Myocyte (in vitro differentiated cells): ENCODE data around the gene PDGFC. TPM values are rescaled to one million over a fixed set of nuclear protein-coding genes. Genes with fewer than 3 reads are reported as not detected.

Experiments used
- DNase-seq: peaks from one replicate; pipeline ENCODE4 v3.0.0-alpha.2; 2012; ENCODE audit warnings: low read depth
- total RNA-seq: library from RNA; depleted of rRNA; stranded (reverse); fragments of >200 nt; gene quantifications from 2 replicates; pipeline ENCODE4 v1.2.3, GENCODE V29; 2014

PDGFC gene
- total RNA-seq, 1 donor from 2014 or later = 49.5 TPM

DNA sequence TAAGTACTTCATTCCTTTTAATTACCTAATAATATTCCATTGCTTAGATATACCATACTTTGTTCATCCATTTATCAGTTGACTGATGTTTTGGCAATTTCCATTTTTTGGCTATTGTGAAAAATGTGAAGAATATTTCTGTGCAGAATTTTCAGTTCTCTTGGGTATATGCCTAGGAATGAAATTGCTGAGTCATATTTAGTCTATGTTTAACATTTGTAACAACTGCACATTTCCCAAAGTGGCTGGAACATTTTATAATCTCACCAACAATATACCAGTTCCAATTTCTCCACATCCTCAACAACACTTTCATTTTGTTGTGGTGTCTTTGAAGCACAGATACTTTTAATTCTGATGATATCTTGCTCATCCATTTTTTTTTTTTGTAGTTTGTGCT lies 215.5 kb downstream of the PDGFC start:
- no peak for DNase-seq

- no peak for DNase-seq
Measured at GRCh38 chr4:156754832-156755570, 216.6 kb downstream of the PDGFC start.

- peak; percentile 51 for DNase-seq
Measured at GRCh38 chr4:156751486-156751885, 220.1 kb downstream of the PDGFC start.

GRCh38 chr4:156749426-156750403 lies 221.9 kb downstream of the PDGFC start:
- no peak for DNase-seq

DNA sequence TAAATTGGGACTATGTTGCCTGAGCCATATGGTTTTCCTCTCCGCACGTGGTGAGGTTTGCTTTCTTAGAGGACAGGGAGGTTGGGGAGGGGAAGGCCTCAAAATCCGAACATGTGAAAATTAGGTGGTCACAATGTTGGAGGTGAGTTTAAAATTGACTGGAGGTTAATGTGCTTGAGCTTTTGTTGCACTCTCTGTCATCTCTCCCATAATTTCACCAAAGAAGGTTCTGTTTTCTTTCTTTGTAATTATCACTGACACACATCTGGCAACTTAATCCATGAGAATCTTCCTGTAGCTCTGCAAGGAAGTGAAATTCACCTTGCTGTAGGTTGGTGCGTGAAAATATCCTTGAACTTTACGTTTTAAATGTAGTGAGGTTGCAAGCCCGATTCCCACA lies 225.5 kb downstream of the PDGFC start:
- DNase-seq = no peak

- DNase-seq = no peak
Measured at GRCh38 chr4:156738766-156739165, 232.8 kb downstream of the PDGFC start.

DNA sequence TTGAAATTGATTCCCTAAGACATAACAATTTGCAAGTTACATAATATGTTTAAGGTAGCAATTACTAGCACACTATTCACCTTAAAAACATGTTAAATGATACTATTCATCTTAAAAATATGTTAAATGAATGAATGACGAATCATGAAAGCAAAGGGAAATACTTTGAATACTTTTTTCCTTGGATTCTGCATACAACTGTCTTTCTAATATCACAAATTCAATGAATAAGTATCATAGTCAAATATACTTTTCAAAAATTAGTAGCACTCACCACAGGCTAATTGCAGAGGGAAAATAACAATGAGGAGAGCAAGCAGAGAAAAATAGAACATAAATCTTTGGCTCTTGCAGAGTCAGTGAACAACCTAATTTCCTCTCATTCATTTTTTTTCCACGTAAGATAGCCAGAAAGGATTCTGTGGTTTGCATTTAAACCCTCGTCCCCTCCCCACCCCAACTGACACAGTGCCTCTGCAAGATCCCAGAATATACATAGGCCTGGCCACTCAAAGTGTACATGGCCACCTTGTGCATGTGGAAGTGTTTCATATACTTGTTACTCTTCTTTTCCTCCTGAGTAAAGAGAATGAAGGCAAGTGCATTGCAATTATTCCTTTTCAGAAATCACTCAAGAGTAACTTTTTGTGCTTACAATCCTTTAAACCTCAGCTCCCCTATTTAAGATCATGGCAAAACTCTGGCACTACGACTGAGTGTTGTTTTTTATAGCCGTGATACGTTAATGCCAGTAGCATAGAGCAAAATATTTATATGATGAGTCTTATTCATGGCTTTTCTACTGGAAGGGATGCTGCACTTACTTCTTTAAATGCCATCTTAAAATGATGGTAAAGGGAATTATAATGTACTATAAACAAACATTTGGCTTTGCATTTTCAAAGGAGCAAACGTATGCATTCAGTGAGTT lies 236.4 kb downstream of the PDGFC start:
- no peak for DNase-seq

GRCh38 chr4:156733582-156733981 lies 238.0 kb downstream of the PDGFC start:
- DNase-seq = no peak

GRCh38 chr4:156732634-156733033 lies 239.0 kb downstream of the PDGFC start:
- no peak for DNase-seq

- no peak for DNase-seq
Measured at GRCh38 chr4:156729416-156729815, 242.2 kb downstream of the PDGFC start.

DNA sequence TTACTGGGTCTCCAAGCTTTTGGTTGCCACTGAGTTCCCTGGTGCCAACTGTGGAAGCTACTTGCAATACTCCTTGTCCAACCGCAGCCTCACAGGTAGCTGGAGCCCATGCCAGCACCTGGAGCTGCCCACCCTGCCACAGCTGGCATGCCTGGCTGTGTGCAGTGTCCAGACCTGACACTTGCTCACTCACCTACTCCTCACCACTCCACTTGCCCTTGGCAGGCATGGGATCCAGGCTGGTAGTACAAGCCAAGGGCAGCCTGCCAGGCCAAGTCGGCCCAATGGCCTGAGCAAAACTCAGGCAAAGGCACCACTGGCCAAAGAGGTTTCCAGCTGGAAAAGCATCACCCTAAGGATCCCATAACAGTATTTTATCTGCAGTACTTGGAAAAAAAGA lies 246.3 kb downstream of the PDGFC start:
- DNase-seq = no peak

- DNase-seq = peak; percentile 50
Measured at GRCh38 chr4:156723951-156724668, 247.5 kb downstream of the PDGFC start.

GRCh38 chr4:156718226-156718625 lies 253.4 kb downstream of the PDGFC start:
- DNase-seq = no peak

GRCh38 chr4:156711193-156711590 lies 260.4 kb downstream of the PDGFC start:
- DNase-seq = no peak

Other genes starting within 250 kb of the PDGFC start
- 21.6 and 24.8 TPM in 2 replicates for gene GLRB, start 104.4 kb upstream of the PDGFC start, total RNA-seq
- not detected in 2 replicates for gene GRIA2, start 248.9 kb upstream of the PDGFC start, total RNA-seq